Raji (cell line): Measurements from ENCODE around the gene DSCAML1.

Experiments used
- POLR2A ChIP-seq: IDR thresholded peaks from 2 replicates; pipeline ENCODE4 v1.6.1; 2011; ENCODE audit warnings: low read depth, low read length, control low read depth; ENCODE audit not compliant: insufficient read depth

DSCAML1 gene

GRCh38 chr11:117501237-117501898, 295.6 kb downstream of the DSCAML1 start:
- no peak for TF ChIP-seq POLR2A

- no peak for TF ChIP-seq POLR2A
Observed at GRCh38 chr11:117498791-117499190, 298.2 kb downstream of the DSCAML1 start.

DNA sequence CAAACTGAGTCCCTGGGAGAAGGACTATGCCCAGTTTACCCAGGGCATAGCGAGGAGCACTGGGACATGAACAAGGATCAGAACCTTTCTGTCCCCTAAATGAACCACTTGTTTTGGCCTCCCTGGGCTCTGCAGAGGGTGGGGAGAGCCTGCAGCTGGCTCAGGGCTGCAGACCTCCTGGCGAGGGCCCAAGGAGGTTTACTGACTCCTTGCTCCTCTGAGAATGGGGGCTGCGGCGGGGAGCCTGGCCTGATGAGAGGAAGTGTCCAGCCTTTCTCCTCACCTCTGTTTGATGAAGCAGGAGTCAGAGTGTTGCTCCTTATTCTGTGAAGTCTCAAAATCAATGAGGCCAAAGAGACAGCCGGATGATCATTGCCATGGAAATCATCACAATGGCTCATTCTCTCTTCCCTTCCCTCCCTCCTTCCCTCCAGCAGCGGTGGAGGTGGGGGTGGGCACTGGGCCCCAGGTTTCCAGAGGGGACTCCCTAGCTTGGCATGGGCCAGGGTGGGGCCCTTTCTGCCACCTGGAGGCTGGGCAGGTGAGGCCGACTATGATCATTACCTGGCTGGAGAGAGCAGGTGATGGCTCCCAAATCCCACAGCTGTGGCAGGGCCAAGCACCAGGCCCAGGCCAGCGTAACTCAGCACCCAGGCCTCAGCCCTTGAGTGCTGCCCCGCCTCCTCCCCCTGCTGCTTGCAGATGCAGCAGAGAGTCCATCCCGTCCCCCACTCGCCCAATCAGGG, 299.6 kb downstream of the DSCAML1 start:
- TF ChIP-seq POLR2A, result no peak

DNA sequence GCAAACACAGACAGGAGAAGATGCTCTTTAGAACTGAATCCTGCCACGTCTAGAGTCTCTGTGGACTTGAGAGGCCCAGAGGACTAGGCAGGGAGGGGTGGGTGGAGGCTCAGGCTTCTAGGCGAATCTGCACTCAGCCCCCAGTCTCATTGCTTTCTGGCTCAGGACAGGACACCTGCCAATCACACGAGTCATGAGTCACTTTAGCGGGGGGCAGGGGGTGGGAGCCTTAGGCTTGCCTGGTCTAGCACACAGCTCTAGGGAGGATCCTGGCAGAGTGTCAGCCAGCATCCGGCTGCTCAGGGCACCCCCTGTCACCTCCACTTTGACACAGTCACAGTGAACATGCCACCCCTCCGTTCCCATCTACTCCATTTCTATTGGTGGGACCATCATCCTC, 301.7 kb downstream of the DSCAML1 start:
- TF ChIP-seq POLR2A, result no peak

DNA sequence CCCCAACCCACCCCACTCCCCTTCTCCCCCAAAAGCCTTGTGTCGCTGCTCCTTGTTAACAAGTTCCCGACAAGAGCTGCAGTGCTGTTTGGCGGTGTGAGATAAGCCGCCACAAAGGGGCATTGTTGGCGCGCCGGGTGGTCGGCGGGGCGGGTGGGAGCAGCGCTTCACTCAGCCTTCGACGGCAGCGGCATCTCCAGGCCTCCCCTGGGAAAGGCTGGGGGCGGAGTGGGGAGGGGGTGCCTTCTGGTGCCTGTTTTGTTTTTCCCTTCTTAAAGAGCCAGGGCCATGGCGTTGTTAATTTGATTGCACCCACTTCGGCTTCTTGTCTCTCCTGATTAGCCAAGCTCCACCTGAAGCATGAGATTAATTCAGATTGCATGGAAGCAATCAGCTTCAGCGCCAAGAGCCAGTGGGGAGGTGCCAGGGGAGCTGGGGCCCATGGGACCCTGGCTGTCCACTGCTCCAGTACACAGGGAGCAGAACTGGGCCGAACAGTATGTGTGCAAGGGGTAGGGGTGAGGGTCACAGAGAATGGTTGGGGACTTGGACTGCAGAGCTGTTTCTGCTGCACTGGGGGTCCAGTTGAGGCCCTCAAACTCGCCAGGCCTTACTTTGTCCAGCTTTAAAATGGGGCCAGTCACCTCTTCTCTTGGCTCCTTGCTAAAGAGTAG, 304.3 kb downstream of the DSCAML1 start:
- TF ChIP-seq POLR2A, result no peak

DNA sequence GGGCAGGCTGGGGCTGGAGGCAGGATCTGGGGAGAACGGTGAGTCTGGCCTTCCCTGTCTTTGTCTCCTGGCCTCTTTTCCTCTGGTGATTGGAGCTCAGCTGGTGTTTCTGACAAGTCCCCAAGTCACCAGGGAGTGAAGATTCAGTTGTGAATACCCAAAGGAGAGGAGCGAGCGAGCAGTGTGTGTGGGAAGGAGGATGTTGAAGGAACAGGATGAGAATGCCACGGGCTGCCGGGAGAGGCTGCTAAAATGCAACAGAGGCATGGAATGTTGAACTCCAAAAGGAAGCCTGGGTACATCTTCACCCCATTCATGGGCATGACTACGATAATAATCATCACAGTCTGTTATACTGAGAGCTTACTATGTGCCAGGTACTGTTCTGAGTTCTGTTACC, 306.1 kb downstream of the DSCAML1 start:
- TF ChIP-seq POLR2A, result no peak

DNA sequence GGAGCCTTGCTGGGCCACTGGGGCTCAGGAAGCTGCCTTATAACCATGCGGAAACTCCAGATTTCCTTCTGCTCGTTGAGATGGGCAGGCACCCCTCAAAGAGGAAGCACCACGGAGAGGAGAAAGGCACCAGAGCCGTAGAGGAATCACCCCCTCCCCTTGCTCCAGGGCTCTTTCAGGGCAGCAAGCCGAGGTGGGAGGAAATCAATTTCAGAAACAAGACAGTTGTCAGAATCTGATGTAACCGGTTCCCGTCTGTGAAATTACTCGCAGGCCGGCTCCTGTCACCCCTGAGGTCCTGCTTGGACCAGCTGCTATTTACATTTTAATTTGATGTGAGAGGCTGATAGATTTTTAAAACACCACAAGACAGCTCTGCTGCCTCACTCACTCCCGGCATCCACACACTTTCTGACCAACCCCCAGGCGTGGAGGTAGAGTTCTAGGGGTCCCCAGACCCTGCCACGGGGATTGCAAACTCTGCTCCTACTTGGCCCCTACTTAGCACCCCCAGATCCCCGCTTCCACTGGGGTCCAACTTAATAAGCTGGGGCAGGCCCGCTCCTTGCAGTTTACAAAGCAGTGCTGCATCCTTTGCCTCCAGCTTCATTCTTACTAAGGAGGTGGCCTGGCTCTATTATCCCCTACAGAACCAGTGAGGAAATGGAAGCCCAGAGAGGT, 306.9 kb downstream of the DSCAML1 start:
- TF ChIP-seq POLR2A, result no peak

DNA sequence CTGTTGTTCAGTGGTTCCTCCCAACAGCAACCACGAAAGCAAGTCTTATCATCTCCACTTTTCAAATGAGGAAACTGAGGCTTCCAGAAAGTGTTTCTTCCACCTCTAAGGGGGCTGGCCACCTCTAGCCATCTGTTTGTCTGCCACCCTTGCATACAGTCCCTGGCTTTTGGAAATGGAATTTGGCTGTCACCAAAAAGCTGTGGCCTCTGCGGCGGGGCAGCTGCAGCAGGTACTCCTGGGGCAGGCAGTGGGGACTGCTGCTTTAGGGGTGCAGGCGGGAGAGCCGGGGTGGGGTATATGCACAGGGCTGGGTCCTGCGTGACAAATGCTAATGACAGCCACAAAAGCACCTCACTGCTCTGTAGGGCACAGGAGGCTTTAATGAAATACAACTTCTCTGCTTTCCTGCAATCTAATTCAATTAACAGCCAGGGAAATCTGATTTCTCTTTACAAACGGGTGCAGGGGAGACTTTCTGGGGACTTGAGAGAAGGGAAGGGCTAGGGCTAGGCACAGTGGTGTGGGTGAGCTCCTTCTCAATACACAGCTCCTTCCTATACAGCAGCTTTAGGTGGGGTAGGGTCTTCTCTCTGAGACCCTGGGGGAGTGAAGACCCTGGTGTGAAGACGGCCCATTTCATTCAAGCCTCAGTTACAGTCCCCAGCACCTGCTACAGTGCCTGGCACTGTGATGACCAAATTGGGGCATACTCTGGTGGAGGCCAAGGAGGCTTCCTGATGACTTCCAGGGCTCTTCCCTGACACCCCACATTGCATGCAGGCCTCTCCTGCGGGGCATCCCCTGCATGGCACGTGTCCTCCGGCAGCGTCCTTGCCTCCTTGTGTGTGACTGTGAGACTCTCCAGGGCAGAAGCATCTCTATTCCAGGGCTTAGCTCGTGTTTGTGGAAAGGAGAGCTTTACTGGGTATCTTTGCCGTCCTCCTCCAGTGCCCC, 307.7 kb downstream of the DSCAML1 start:
- no peak for TF ChIP-seq POLR2A

GRCh38 chr11:117486059-117486458, 311.0 kb downstream of the DSCAML1 start:
- TF ChIP-seq POLR2A, result no peak

- no peak for TF ChIP-seq POLR2A
Observed at GRCh38 chr11:117484156-117484555, 312.9 kb downstream of the DSCAML1 start.

- no peak for TF ChIP-seq POLR2A
Observed at GRCh38 chr11:117483372-117483771, 313.6 kb downstream of the DSCAML1 start.

DNA sequence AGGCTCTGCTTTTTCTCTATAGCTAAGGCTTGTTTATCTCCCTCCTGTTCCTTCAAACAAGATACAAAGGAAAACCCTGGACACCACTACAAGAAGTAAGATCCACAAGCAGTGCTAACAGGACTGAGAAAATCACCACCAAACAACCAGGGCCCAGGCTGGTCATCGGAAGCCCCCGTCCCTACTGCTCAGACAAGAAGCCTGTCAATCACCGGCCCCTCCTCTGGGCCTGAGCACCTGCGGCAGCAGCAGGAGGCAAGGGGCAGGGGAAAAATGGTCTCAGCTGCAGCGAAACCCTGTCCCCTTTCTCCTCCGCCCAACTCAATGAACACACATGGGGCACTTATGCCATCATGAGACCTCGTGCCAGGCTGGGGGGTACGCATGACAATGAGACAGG, 314.1 kb downstream of the DSCAML1 start:
- no peak for TF ChIP-seq POLR2A

- TF ChIP-seq POLR2A, result no peak
Observed at GRCh38 chr11:117481885-117482284, 315.1 kb downstream of the DSCAML1 start.

DNA sequence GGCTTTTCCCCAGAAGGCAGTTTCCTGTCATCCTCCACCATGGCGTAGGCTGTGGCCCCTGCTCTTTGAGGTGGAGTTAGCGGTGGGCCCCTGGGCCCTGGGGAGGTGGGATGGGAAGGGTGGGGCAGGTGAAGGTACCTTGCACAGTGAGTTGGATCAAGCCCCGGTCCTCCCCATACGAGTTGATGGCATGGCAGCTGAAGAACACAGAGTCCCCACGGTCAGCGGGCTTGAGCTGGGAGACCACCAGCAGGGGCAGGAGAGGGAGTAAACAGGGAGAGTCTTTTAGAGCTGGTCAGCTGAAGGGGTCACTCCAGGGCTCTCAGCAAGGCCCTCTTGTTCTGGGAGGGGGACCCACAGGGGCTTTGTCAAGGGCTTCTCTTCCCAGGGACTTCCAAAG, 316.0 kb downstream of the DSCAML1 start:
- no peak for TF ChIP-seq POLR2A
